Cardiac fibroblast (primary cell): ENCODE results near the gene CDKN1C.

ENCODE experiments used
- DNase-seq, 2 donors: peaks; one replicate each; pipeline versions ENCODE4 v3.0.0 to v3.0.0-alpha.2; 2010; ENCODE audit warnings: low read depth in 2 of 2
- H3K4me3 ChIP-seq, 2 donors: replicated peaks in 1 of 2; 1 replicate in 1 of 2; 2 replicates in 1 of 2; pipeline ENCODE4 v1.5.1; 2011; ENCODE audit warnings: low read depth in 2 of 2, low read length in 2 of 2, mild to moderate bottlenecking in 2 of 2, moderate library complexity in 1 of 2
- TF ChIP-seq, protein P1 (sequence below): IDR thresholded peaks from one replicate; pipeline ENCODE4 v1.5.1; 2011; ENCODE audit warnings: low read depth, mild to moderate bottlenecking, low read length, inconsistent platforms

The CDKN1C gene

DNA sequence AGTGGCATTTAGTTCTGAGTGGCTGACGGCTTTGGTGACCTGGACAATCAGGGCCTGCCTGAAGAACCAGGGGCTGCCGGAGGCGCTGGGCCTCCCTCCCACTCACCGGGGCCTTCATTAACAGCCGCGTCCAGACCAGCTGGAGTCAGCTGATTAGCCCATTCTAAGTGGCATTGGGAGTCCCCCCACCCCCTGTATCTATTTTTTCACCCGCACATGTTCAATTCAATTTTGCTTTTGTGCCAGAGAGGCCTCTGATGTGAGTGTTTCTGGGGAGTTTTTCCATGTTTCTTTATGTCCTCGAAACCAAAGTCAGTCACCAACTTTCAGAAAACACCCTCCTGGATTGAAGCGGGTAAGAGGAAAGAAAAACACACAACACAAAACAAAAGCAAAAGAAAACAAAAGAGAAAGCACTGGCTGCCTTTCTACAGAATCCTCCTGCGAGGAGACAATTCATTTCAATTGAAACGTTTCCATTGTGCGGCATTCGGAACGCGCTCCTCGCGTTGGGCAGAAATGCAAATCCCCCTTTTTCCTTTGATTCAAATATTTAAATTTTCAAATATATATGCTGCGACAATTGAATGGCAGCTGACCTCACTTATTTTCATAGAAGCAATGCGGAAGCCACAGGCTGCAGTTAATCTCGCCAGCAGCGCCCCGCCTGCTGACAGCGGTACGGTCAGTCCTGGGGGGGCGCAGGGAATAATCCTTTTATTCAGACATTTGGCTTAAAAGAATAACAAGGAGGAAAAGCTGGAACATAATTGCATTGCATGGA lies 17.7 kb downstream of the CDKN1C start:
- H3K4me3 ChIP-seq = no peak overlapping the region

DNA sequence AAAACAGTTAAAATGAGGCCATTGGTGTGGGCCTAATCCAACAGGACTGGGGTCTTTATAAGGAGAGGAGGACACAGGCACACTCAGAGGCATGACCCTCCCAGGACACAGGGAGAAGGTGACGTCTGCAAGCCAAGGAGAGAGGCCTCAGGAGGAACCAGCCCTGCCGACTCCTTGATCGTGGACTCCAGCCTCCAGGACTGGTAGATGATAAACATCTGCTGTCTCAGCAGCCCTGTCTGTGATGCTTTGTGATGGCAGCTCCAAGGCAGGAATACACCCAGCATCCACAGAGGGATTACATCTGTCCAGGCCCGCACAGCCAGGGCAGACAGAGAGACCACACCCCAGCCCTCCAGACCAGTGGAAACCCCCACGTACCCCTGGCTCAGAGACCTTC lies 18.4 kb downstream of the CDKN1C start:
- no peak overlapping the region for H3K4me3 ChIP-seq
- DNase-seq = no peak
- TF ChIP-seq, protein P1, sequence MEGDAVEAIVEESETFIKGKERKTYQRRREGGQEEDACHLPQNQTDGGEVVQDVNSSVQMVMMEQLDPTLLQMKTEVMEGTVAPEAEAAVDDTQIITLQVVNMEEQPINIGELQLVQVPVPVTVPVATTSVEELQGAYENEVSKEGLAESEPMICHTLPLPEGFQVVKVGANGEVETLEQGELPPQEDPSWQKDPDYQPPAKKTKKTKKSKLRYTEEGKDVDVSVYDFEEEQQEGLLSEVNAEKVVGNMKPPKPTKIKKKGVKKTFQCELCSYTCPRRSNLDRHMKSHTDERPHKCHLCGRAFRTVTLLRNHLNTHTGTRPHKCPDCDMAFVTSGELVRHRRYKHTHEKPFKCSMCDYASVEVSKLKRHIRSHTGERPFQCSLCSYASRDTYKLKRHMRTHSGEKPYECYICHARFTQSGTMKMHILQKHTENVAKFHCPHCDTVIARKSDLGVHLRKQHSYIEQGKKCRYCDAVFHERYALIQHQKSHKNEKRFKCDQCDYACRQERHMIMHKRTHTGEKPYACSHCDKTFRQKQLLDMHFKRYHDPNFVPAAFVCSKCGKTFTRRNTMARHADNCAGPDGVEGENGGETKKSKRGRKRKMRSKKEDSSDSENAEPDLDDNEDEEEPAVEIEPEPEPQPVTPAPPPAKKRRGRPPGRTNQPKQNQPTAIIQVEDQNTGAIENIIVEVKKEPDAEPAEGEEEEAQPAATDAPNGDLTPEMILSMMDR = no peak

More for the DNA sequence above, 17.7 kb downstream of the CDKN1C start:
- DNase-seq = no peak
- TF ChIP-seq, protein P1 = no peak

DNA sequence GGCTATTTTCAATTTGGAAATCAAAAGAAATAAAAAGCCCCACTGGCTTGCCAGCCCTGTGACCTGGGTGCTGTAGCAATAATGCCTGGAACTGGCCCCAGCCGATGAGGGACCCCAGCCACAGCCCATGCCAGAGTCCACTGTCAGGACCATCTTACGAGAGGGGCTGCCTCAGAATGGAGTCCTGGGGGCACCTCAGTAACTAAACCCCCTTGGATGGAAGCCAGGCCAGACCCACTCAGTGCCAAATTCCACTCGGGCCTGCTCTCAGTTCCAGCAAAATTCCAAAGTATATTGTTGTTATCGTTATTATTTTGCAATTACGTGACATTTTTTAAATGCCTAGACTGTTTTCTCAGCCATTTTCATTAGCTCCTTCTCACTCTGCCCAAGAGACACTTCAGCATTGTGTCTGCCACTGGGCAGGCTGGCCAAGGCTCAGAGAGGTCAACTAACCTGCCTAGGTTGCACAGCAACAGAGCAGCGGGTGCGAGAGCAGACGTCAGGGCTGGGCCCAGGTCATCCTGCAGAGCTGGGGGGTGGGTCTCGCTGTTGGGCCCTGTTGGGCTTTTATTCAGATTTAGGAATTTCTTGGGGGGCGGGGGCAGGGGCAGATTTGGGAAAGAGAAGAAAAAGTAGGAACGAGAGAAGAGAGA lies 19.5 kb downstream of the CDKN1C start:
- H3K4me3 ChIP-seq = no peak overlapping the region
- DNase-seq = no peak
- TF ChIP-seq, protein P1 = no peak

DNA sequence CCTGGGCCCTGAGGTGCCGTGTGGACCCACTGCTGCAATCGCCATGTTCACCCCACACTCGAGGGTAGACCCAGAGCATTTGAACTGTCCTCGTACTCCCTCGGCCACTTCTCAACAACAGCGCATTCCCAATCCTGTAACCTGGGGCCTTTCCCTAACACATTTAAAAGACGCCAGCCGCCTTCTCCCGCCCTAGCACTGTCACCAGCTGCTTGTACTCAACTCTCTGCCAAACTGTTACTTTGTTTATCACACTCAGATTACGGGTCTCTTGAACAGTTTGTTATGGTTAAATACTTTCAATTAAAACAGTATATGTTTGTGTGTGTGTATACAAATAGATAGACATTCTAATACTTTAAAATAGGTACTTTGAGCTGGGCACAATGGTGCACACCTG lies 20.7 kb downstream of the CDKN1C start:
- TF ChIP-seq, protein P1 = no peak
- DNase-seq = no peak
- no peak overlapping the region for H3K4me3 ChIP-seq

DNA sequence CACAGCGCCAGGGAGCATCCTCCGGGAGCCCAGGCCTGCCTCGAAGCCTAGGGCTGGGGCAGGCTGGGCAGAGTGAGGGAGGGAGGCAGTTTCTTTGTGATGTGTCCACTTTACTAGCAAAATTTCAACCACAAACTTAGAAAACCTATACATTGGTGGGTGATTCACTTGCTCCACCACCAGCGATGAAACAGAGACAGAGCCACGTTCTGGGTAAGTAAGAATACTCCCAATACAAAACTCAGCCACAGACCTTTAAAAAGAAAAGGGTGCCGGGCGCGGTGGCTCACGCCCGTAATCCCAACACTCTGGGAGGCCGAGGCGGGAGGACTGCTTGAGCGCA lies 22.3 kb downstream of the CDKN1C start:
- TF ChIP-seq, protein P1 = no peak
- H3K4me3 ChIP-seq = no peak overlapping the region
- no peak for DNase-seq

DNA sequence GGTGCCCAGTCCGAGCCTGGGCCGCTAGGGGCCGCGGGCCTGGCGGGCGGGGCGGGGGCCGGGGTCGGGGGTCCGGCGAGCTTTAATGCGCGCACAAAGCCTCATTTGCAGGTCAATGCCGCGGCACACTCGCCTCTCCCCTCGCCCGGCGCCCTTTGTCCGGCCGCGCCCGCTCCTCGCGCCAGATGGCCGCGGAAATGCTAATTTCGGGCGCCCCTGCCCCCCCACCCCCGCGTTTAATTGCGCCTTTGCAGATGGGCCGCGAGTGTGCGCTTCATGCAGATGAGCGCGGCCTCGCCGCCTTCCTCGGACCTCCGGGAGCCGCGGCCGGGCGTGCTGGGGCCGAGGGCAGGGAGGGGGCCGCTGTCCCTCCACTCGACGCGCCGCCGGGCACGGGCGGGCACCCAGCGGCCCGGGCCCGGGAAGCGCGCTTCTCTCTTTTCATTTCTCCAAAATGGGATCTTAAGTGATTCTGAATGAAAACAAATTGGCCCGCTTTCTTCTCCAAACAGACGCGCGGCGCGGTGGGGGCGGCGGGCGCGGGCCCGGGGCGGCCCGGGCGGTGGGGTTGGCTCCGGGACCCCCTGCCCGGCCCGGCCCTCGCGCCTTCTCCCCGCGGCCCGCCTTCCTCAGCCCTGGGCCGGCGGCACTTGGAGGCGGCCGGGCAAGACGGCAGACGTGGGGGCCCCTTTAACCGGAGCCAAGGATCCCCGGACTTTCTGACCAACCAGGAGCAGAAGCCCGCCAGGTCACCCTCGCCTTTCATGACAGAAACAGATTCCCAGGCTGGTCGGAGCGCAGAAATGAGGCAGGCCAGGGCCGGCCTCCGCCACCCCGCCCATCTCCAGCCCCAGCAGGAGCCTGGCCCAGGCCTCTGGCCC lies 22.9 kb downstream of the CDKN1C start:
- TF ChIP-seq, protein P1 = no peak
- DNase-seq = no peak
- no peak overlapping the region for H3K4me3 ChIP-seq
